ENCODE measurements around the gene CCDC171. TPM values are rescaled to one million over a fixed set of nuclear protein-coding genes. Genes with fewer than 3 reads are reported as not detected.

Gene CCDC171
- total RNA-seq, 2 donors from 2014 or later, result 2.3 to 4.7 TPM

DNA sequence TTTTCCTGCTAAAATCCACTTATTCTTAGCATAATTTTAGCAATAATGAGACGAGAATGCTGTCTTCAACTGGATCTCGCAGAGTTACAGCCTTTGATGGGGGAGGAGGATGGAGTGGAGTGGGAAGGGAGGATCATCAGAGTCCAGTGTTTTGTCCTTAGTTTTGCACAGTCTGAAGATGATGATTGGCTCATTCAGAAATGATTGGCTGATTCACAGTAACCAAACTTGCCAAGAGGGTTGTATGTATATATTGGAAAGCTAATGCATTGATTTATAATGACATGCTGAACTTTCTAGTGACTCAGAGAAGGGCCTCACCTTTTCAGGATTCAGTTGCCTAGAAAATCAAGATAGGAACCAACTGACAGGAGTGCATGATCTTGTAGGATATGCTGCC lies 448.0 kb downstream of the CCDC171 start:
- H3K36me3 ChIP-seq (replicated peaks in 1 of 2; ENCODE audit: insufficient read depth in 1 of 2, low read depth in 2 of 2), result no peaks in the 10 kb centered on the region
- no peaks in the 10 kb centered on the region for H3K27me3 ChIP-seq
- DNase-seq (no peak), ATAC-seq (no peak)
- no peaks in the 10 kb centered on the region for H3K4me1 ChIP-seq
- intact Hi-C loops (cut with DNase I), result no loop called here
- no peak overlapping the region for H3K4me3 ChIP-seq
- no peaks in the 10 kb centered on the region for H3K9me3 ChIP-seq
- no peak for TF ChIP-seq POLR2A (IDR thresholded peaks at IDR 0.05)
- TF ChIP-seq, protein P1, sequence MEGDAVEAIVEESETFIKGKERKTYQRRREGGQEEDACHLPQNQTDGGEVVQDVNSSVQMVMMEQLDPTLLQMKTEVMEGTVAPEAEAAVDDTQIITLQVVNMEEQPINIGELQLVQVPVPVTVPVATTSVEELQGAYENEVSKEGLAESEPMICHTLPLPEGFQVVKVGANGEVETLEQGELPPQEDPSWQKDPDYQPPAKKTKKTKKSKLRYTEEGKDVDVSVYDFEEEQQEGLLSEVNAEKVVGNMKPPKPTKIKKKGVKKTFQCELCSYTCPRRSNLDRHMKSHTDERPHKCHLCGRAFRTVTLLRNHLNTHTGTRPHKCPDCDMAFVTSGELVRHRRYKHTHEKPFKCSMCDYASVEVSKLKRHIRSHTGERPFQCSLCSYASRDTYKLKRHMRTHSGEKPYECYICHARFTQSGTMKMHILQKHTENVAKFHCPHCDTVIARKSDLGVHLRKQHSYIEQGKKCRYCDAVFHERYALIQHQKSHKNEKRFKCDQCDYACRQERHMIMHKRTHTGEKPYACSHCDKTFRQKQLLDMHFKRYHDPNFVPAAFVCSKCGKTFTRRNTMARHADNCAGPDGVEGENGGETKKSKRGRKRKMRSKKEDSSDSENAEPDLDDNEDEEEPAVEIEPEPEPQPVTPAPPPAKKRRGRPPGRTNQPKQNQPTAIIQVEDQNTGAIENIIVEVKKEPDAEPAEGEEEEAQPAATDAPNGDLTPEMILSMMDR (IDR thresholded peaks at IDR 0.05), result no peak
- H3K27ac ChIP-seq, result no peak overlapping the region
- 84 to 92% methylated on average over 2 of the region's 2 CpGs for whole genome bisulfite sequencing, 2 donors

DNA sequence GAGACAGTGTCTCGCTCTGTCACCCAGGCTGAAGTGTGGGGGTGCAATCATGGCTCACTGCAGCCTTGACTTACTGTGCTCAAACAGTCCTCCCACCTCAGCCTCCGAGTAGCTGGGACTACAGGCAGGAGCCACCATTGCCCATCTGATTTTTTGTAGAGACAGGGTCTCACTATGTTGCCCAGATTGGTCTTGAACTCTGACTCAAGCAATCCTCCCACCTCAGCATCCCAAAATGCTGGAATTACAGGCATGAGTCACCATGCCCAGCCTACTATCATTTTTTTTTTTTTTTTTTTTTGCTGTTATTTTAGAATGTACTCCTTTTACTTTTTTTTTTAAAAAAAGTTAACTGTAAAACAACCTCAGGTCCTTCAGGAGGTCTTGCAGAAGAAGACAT lies 449.0 kb downstream of the CCDC171 start:
- intact Hi-C loops (cut with DNase I), result no loop called here
- Histone ChIP-seq H3K27me3 (no peaks in the 10 kb centered on the region), H3K9me3 (no peaks in the 10 kb centered on the region), H3K4me1 (no peaks in the 10 kb centered on the region), H3K27ac (no peak overlapping the region), H3K36me3 (replicated peaks in 1 of 2; ENCODE audit: insufficient read depth in 1 of 2, low read depth in 2 of 2) (no peaks in the 10 kb centered on the region), H3K4me3 (no peak overlapping the region)
- ATAC-seq, result no peak
- DNase-seq, result no peak
- TF ChIP-seq, protein P1 (IDR thresholded peaks at IDR 0.05), result no peak
- no peak for TF ChIP-seq POLR2A (IDR thresholded peaks at IDR 0.05)
- 86 to 94% methylated on average over 2 of the region's 2 CpGs for WGBS, 2 donors

DNA sequence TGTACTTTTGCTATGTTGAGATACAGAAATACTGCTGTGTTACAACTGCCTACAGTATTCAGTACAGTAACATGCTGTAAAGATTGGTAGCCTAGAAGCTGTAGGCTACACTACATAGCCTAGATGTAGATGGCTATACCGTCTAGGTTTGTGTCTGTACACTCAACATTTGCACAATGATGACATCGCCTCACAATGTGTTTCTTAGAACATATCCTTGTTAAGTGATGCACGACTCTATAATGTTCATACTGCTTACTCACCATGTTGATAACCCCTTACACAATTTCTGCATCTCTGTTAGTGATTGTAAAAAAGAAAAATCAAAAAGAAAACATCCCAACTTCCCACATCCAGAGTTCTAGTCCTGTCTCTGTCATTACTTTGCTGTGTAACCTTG lies 450.0 kb downstream of the CCDC171 start:
- H3K27me3 ChIP-seq, result no peaks in the 10 kb centered on the region
- no peaks in the 10 kb centered on the region for H3K36me3 ChIP-seq (replicated peaks in 1 of 2; ENCODE audit: insufficient read depth in 1 of 2, low read depth in 2 of 2)
- TF ChIP-seq, protein P1 (IDR thresholded peaks at IDR 0.05), result no peak
- TF ChIP-seq POLR2A (IDR thresholded peaks at IDR 0.05), result no peak
- ATAC-seq (no peak), DNase-seq (no peak)
- H3K4me3 ChIP-seq, result no peak overlapping the region
- 89 to 94% methylated on average over 3 of the region's 3 CpGs for WGBS, 2 donors
- intact Hi-C loops (cut with DNase I), result no loop called here
- H3K27ac ChIP-seq, result no peak overlapping the region
- H3K9me3 ChIP-seq, result no peaks in the 10 kb centered on the region
- no peaks in the 10 kb centered on the region for H3K4me1 ChIP-seq

DNA sequence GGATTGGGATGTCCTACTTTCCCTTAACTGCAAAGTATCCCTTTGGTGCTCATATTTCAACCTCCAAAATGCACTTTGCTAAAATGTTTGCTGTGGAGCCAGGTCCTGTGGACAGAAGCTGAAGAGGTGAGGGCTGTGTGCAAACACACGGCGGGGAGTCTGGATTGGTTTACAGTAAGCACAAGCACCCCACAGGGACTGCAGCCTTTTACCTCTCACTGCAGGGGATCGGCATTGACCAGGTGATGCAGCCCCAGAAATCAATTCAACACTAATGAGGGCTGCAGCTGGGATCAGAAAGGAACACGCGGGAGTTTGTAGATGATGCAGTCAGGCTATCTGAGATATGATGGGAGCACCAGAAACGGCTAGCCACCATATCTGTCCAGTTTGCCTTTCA lies 450.9 kb downstream of the CCDC171 start:
- no peak for ATAC-seq
- Histone ChIP-seq H3K4me1 (no peaks in the 10 kb centered on the region), H3K36me3 (replicated peaks in 1 of 2; ENCODE audit: insufficient read depth in 1 of 2, low read depth in 2 of 2) (no peaks in the 10 kb centered on the region), H3K27ac (no peak overlapping the region), H3K27me3 (no peaks in the 10 kb centered on the region), H3K9me3 (peaks cover 0 to 5% (median 0%) of the 10 kb centered on the region in 3 donors), H3K4me3 (no peak overlapping the region)
- DNase-seq, result no peak
- intact Hi-C loops (cut with DNase I), result no loop called here
- 40 to 53% methylated on average over 6 of the region's 6 CpGs for WGBS, 2 donors
- TF ChIP-seq, protein P1 (IDR thresholded peaks at IDR 0.05), result no peak
- no peak for TF ChIP-seq POLR2A (IDR thresholded peaks at IDR 0.05)

DNA sequence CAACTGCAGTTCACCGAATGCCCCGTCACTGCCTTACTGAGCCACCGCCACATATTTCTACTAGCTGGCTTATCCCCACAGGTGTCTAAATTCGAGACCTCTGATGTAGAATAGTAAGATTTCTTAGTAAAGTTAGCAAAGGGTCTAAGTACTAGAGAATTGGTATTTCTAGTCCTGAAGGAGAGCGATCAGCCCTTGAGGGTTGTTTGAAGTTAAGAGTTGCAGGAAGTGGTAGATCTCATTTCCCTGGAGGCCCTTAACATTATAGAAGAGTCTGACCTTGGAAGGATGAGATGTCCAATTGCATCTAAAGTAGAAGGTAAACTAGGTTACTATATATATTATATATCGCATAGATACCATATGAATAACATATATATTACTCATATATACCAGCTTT lies 451.8 kb downstream of the CCDC171 start:
- Histone ChIP-seq H3K4me3 (no peak overlapping the region), H3K9me3 (peaks cover 0 to 5% (median 0%) of the 10 kb centered on the region in 3 donors), H3K36me3 (replicated peaks in 1 of 2; ENCODE audit: insufficient read depth in 1 of 2, low read depth in 2 of 2) (no peaks in the 10 kb centered on the region), H3K27me3 (no peaks in the 10 kb centered on the region), H3K4me1 (no peaks in the 10 kb centered on the region), H3K27ac (no peak overlapping the region)
- TF ChIP-seq, protein P1 (IDR thresholded peaks at IDR 0.05), result no peak
- TF ChIP-seq POLR2A (IDR thresholded peaks at IDR 0.05), result no peak
- ATAC-seq (no peak), DNase-seq (no peak)
- intact Hi-C loops (cut with DNase I), result no loop called here
- 87 to 93% methylated on average over 6 of the region's 6 CpGs for WGBS, 2 donors
